DLD1 (cell line): Measurements from ENCODE around the gene TSHZ2.

Experiments used
- in situ Hi-C: cut with HindIII; loops from 2 replicates; pipeline ENCODE4 v1.10.0; 2017; ENCODE audit warnings: low sequenced_read_pairs

TSHZ2 gene

DNA sequence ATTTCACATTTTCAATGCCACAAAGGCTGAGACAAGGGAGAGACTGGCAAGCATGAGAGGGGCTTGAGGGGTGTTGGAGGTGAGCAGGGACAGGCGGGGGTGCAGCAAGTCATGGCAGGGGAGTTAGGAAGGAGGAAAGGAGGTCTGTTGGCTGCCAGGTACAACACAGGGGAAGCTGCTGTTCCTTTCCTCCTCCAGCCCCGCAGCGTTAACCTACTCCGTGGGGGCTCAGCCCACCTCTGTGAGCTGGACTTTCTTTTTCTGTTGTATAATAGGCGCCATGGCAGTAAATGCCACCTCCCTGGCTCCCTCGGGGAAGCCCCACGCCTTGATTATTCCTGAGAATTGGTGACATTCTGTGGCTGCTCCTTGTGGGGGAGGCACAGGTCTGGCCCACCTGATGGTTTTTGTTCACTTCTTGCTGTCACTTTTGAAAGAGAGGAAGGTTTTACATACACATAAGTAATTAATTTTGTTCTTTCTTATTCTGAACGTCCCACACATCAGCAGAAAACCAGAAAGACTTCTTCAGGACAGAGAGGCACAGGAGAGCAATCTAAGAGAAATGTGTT is 293.2 kb downstream of the TSHZ2 start:
- in situ Hi-C loops = no loop called here

DNA sequence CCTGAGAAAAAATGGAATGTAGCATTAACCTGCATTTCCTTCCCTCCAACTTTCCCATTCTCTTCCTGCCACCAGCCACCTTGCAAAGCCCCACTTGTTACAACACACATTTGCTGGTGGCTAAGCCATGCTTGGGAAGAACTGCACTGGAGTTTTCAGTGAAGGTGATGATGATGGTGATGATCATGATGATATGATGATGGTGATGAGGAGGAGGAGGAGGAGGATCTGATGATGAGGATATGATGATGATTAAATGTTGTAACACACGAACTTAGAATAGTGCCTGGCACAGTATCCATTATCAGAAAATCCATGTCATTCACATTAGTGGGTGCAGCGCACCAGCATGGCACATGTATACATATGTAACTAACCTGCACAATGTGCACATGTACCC is 297.2 kb downstream of the TSHZ2 start:
- in situ Hi-C loops = no loop called here

DNA sequence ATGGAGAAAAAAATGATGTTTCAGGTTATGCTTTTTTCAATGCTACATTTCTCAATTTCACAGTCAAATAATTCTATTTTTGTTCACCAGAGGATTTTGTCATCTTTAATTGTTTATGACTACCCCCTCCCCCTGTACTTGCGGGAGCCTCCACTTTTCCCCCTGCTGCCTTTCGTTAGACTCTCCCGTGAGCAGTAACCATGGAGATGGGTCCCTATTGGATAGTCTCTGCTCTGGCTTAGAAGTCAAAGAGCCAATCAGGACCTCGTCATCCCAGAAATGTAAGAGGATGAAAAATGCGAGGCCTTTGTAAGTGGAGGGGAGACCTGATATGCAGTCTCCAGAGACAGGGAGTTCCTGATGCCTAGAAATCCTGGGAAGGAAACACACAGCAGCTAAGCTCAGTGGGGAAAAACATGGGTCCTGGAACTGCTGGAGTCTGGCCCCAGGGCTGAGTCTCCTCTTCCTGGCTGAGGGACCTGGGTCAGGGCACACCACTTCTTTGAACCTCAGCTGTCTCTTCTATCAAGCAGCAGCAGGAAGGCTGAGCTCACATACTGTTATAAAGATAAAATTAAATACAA is 298.7 kb downstream of the TSHZ2 start:
- in situ Hi-C loops = no loop called here

DNA sequence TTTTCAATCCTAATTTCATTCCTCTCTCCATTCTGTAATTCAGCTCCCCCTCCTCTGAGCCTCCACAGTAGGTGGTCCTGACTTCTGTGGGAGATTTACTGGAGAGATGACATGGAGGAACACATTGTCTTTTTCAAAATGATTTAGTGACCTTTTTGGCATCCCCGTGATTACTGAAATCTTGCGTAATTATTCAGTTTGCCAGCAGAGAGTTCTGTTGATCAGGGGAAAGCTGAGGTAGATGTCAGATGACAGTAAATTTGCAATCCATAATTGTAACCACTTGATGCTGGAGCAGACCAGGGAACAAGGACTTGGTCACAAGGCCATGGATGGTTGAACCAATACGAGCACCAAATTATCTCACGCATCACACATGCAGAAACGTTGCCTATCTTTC is 302.2 kb downstream of the TSHZ2 start:
- in situ Hi-C loops = no loop called here

DNA sequence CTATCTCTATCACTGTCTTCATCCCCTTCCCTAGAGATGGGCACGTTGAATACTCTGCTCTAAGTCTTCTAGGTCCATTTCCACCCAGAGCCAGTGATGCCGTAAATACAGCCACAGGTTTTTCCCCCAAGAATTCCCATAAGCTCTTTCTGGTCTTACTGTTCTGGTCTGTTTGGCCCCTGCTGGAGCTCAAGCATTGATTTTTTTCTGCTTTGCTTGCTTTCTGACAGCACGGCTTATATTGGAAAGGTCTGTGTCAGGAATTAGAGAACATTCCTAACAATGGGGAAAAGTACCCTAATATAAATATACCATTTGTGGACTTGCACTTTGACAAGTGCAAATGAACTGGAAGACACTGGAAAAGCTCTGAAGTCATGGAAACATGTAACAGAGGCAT is 302.6 kb downstream of the TSHZ2 start:
- in situ Hi-C loops = no loop called here

DNA sequence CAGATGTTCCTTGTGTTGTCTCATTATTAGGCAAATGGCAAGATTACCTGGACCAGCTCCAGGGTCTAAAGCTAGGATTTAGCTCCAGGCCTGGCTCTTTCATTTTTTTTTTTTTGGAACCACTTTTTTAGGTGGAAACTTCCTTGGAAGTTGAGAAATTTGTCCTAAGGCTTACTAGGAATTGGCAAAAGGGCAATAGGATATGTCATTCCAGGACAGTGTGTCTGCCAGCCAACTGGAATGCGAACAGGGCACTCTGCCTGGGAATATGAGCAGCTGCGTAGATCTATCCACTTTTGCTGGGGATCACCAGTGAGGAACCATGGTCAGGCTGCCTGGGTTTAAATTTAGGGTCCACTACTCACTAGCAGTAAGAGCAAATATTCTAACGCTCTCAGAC is 304.0 kb downstream of the TSHZ2 start:
- in situ Hi-C loops = no loop called here

DNA sequence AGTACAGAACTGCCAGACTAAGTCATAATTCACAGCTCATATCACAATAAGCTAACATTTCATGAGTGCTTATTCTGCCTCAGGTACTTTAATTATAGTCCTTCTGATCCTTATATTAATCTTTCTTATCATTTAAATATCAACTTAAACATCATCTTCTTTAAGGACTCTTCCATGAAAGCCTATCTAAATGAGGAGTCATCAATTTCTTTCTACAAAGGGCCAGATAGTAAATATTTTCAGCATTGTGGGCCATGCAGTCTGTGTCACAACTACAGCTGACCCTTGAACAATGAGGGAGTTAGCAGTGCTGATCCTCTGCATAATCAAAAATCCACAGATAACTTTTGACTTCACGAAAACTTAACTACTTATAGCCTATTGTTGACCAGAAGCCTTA is 306.4 kb downstream of the TSHZ2 start:
- in situ Hi-C loops = no loop called here

DNA sequence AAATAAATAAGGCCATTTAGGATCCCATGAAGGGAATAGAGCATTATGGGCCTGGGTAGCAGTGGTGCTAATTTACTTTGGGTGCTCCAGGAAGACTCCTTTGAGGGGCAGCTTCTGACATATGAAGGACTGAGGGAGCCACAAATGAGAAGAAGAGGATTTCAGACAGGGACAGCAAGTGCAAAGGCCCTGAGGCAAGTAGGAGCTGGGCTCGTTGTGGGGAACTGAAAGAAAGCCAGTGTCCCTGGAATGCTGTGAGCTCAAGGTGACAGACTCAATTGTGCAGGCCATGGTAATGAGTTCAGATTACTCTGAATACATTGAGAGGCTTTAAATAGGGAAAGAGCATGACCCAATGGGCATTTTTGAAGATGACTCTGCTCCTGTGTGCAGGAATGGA is 307.6 kb downstream of the TSHZ2 start:
- in situ Hi-C loops = no loop called here

DNA sequence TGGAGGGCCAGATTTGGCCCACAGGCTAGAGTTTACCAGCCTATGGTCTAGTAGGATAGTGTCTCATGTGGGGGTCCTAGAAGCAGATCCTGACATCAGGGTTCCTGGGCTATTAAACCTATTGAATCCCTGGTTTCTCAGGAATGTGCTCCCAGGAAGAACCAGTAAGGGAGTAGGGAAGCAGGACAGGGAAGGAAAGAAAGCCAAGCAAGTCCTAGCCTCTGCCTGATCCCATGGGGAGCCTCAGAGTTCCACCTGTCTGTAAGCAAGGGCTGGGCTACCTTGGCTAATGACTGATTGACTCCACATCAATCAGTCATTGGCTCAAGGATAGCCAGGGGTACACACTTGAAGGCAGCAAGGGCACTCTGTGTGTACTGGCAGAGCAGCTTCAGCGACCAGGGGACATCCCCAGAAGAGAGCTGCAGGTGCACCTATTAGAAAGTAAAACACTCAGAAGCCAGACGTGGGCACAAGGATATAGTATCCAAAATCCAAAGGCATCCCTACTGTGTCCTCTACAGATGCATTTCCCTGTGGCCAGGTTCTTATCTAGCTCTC is 309.5 kb downstream of the TSHZ2 start:
- in situ Hi-C loops = no loop called here

DNA sequence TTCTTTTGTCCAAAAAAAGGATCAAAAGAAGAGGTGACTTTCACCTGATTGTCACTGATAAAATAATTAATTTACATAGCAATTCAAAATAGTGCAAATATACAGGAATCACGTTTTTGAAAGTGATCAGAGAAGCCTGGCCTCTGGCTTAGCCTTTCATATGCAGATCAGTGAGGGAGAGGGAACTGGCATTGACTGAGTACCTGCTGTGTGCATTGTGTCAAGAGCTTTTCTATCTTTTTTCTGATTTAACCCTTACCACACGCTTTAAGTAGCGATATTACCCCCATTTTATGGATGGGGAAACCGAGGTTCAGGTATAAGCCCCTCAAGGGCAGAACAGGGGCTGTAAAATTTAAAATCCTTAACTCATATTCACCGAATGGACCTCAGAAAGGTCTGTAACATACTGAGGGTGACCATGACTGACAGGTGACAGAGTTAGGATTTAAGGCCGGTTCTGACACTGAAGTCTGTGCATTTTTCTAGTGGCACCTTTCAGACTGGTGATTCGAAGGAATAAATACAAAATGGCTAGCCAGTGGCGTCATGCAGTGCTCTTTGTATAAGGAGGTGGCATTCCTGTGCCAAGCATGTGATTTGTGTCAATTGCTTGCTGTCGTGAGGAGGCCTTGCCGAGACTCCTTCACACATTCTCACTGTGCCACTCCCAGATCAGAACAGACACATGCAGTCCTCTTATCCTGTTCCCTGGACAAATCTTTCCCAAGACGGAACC is 310.2 kb downstream of the TSHZ2 start:
- in situ Hi-C loops = no loop called here

DNA sequence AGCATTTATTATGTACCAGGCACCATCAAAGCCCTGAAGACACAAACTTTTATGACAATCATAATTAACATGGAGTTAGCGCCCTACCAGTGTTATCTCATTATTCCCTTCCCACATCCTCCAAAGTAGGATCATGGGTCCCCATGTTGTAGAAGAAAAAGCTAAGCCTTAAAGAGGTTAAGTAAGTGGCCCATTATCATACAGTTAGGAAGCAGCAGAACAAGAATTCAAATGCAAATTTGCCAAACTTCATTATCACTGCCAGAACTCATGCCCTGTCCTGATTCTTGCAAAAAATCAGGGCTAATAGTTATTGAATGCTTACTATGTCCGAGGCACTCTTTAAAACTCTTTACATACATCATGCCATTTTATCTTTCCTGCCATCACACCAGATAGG is 310.9 kb downstream of the TSHZ2 start:
- in situ Hi-C loops = no loop called here

DNA sequence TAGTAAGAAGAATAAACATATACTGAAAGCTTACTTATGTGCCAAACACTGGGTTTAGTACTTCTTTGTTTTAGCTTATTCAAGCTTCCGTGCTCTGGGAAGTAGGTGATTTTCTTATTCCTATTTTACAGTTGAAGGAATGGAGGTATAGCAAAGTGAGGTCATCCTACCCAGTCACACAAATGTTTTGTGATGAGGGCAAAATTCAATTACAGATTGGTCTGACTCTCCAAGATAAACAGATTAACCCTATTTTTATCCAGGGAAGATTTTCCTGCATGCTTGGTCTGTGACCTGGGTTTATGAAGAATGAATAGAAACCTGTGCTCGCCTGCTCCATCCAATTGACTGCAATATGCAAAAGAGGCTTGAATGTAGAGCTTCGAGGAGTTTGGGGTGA is 311.4 kb downstream of the TSHZ2 start:
- in situ Hi-C loops = no loop called here

DNA sequence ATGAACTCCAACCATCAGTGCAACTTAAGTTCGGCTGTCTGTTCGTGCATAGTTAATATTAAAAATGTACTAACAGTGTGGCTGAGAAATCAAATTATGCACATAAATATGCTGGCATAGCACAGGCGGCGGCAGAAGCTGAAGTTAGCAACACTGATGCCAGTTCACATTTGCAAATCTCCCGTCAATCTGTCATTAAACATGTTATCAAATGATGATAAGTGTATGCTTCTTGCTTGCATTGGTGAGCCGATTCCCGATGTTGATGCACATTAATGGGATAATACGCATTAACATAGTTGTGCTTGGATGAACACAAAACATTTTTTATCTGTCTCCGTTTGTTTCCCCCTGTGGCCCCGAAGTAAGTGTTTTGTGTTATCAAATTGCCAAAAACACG is 312.1 kb downstream of the TSHZ2 start:
- in situ Hi-C loops = no loop called here

DNA sequence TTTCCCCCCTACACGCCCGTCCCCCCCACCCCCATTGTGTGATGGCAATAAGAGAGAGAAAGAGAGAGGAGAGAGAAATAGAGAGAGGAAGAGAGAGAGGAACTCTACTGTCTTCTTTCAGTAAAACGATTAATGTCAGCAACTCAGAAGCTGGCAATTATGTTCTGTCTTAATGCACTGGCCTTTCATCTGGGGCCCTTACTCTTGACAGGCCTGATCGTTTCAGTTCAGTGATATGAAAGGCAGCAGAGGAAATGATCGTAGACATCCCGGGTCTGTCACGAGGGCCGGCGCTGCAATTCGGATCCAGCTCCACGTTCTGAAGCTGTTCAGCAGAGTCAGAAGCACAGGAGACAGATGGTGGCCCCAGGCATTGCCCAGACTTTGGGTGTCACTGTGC is 312.5 kb downstream of the TSHZ2 start:
- in situ Hi-C loops = no loop called here

DNA sequence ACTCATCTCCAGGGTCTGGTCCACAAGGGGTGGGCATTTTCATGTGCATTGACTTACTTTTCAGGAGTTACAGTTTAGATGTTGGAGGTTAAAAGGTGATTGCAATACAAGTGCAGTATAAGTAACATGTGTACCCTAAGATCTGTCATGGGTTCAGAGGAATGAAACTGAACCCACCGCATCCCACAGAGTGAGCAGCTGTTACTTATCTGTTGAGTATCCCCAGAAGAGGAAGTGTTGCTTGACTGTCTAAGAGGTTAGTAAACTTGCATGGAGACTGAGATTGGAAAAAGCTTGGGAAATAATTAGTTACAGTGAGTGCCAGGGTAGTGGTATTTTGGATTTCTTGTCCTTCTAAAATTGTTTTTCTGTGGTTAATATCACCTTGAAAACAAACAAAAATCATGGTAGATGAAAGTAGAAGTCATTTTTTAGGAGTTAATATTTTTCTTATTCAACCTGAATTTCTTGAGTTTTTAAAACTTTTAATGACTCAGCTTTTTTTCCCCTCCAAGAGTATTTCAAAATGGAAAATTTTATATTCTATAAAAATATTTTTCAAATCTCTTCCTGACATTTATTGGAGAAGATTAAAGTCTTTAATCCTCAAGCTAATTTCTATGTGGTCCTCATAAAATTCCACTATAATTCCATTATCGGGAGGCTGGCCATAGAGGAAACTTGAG is 315.3 kb downstream of the TSHZ2 start:
- in situ Hi-C loops = no loop called here

DNA sequence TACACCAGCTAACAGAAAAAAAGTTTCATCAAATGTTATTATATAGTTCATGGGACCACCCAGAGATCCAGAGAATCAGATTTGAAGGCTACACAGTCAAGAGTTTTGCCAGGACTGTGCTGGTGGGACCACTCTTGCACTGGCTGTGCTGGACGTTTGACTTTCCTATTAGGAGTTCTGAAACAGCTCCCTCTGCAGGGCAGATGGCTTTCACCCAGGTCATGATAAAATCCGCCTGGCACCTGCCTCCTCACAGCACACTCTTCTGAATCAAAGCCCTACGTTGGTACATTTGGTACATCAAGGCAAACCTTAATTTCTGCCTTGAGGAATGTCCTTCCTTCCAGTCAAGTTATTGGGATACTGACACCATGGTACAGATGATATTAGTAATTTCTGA is 319.4 kb downstream of the TSHZ2 start:
- in situ Hi-C loops = no loop called here

DNA sequence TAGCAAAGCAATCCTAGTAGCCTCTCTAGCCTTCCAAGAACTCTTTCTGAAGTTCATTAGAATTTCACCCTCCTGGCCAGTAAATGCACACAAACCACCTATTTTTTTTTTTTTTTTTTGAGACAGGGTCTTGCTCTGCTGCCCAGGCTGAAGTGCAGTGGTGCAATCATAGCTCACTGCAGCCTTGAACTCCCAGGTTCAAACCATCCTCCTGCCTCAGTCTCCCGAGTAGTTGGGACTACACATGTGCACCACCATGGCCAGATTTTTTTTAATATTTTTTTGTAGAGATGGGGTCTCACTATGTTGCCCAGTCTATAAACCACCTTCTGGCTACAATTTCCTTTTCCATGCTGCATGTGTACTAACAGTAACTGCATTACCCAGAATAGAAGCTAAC is 320.2 kb downstream of the TSHZ2 start:
- in situ Hi-C loops = no loop called here

DNA sequence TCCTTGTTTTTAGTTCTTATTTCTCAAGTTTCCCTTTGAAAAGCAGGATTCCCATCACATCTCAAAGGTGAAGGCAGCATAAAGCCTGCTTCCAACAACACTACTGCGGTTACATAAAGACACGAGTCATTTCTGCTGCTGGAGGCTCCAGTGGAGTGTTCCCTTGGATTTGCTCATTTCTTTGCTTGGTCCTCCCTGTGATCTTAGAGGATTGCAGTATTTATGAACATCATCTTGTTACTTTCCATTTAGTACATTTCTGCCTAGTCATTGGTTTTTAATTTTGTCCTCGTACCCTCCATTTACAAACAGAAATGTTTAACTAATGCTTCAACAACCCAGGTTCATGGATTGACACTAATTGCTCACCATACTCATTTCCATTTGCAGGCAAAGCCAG is 322.6 kb downstream of the TSHZ2 start:
- in situ Hi-C loops = no loop called here

DNA sequence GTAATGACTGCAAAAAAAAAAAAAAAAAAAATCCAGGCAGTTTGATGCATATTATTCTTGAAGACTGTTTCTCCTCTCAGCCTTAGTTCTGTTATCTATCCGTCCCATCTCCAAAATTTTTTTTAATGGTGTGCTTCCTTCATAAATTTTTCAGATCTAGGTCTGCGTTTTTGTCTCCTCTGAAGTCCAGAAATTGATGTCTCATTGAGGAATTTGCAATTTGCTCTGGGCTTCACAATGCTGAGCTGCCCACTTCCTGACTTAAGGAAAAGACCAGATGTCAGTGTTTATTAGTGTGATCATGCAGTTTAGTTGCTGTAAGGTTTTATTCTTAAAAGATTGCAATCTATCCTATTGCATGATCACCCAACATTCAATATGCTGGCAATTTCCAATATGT is 323.9 kb downstream of the TSHZ2 start:
- in situ Hi-C loops = no loop called here

DNA sequence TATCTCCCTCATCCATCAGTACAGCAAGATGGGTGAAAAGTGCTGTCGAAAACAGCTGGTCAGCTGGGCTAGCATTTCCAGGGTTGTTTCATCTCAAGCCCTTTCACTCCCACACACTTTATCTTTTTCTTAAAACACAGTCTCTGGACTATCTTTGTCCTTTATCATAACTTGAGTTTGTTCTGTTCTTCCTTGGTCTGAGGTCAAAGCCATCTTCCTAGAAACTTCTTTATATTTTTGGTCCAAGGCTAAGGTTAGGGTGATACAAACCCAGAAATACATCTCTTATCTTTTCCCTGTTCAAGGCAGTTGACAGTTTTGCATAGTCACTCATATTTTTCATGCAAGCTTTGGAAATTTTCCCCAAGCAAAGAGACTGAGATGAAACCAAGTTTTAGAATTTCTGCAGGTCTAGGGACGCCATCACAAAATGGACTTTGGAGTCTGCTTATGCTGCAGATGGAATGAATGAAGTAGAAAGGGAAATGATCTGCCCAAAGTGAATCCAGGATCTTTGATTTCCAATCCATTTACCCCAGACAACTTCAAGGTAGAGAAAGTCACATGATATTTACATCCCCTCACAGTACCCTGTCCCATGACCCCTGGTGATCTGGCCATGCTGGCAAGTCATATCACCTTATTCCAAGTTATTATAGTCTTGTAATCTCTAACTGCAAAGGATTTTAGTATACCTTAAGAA is 324.4 kb downstream of the TSHZ2 start:
- in situ Hi-C loops = no loop called here

DNA sequence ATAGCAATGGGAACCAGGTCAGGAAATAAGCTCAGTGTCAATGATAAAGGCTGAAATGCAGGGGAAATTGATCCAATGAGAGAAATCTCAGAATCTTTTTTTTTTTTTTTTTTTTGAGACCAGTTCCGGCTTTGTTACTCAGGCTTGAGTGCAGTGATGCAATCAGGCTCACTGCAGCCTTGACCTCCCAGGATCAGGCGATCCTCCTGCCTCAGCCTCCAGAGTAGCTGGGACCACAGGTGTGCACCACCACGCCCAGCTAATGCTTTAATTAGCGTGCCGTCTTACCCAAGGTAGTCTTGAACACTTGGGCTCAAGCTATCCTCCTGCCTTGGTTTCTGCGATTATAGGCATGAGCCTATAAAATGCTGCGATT is 325.0 kb downstream of the TSHZ2 start:
- in situ Hi-C loops = no loop called here
